ENCODE measurements around the gene TGDS.
"Not testable (repeated sequence)": the region's sequence is repeated elsewhere in the genome, so short reads cannot be mapped to it uniquely, and the experiment has no call there.

The TGDS gene, protein sequence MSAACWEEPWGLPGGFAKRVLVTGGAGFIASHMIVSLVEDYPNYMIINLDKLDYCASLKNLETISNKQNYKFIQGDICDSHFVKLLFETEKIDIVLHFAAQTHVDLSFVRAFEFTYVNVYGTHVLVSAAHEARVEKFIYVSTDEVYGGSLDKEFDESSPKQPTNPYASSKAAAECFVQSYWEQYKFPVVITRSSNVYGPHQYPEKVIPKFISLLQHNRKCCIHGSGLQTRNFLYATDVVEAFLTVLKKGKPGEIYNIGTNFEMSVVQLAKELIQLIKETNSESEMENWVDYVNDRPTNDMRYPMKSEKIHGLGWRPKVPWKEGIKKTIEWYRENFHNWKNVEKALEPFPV

GRCh38 chr13:94595950-94596574 is at the start of gene TGDS:
Gene TGDS, minus strand, starts transcription at chr13:94596152. Its CDS starts 16 bp downstream, at chr13:94596136.
- DNase-seq (ENCODE audit: low read depth), result peak; percentile 68

- peak; percentile 60 for DNase-seq (ENCODE audit: low read depth)
Measured at GRCh38 chr13:94641409-94641941, 45.5 kb upstream of the TGDS start.

- DNase-seq (ENCODE audit: low read depth), result no peak
Measured at GRCh38 chr13:94640721-94641120, 44.8 kb upstream of the TGDS start.

- not testable (repeated sequence) for DNase-seq (ENCODE audit: low read depth)
Measured at GRCh38 chr13:94637677-94638076, 41.7 kb upstream of the TGDS start.

- DNase-seq (ENCODE audit: low read depth), result no peak
Measured at GRCh38 chr13:94636942-94637578, 41.1 kb upstream of the TGDS start.

GRCh38 chr13:94636096-94636495 is 40.1 kb upstream of the TGDS start:
- not testable (repeated sequence) for DNase-seq (ENCODE audit: low read depth)

DNA sequence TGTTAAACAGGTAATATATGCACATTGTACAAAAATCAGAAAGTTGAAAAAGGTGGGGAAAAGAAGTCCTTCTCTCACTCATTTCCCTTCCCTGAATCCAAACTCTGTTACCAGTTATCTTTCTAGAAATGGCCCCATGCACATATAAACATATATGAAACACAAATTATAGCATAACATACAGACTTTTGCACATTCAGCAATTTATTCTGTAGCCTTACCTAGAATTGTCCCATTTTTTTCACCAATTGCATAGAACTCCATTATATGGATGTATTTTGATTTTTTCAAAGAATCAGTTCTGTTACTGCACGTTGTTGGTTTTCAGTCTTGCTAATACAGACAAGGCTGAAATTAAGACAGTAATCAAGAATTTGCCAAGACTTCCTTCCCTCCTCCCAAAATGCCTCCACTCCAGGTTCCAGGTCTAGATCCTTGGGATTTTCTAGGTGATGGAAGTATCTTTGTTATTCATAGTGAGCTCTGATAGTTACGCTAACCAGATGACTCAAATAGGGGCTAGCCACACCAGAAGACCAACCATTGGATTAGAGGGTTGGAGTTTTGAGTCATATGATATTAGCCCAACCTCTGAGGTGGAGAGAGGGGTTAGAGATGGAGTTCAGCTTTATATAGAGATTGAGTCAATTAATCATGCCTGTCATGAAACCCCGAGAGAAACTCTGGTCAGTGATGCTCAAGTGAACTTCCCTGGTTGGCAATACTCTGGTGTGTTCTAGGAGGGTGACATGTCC is 36.5 kb upstream of the TGDS start:
- no peak for DNase-seq (ENCODE audit: low read depth)

DNA sequence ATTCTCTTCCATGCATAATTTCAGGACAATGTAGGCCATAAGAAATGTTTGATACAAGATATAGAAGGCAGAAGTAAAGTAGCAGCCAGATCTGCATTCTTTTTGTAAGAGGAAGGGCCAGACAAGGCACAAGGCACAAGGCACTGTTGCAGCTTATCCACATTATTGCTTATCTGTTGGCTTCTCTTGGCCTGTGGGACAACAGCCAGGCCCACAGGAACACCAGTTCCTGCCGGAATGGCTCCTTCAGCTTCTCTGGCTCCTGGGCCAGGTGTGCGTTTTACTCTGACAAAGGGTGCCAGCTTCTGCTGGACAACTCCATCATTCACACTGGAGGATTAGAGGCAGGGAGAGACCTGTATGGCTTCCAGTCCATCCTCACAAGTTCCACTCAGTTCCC is 34.9 kb upstream of the TGDS start:
- DNase-seq (ENCODE audit: low read depth), result no peak

GRCh38 chr13:94623316-94623715 is 27.4 kb upstream of the TGDS start:
- no peak for DNase-seq (ENCODE audit: low read depth)

- DNase-seq (ENCODE audit: low read depth), result no peak
Measured at GRCh38 chr13:94622344-94622743, 26.4 kb upstream of the TGDS start.

GRCh38 chr13:94620286-94620896 is 24.4 kb upstream of the TGDS start:
- no peak for DNase-seq (ENCODE audit: low read depth)

GRCh38 chr13:94617389-94618000 is 21.5 kb upstream of the TGDS start:
- DNase-seq (ENCODE audit: low read depth), result no peak

- no peak for DNase-seq (ENCODE audit: low read depth)
Measured at GRCh38 chr13:94613051-94613450, 17.1 kb upstream of the TGDS start.

DNA sequence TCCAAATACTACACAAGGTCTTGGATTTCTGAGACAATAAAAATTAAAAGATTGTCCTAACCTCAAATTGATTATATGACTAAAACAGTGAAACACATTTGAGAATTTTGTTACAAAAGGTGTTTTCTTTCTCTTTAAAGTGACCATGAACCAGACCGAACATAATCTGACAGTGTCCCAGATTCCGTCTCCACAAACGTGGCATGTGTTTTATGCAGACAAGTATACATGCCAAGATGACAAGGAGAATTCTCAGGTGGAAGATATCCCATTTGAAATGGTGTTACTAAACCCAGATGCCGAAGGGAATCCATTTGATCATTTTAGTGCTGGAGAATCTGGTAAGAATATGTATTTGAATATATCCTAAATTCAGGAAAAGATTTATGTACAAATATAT is 16.1 kb upstream of the TGDS start:
- DNase-seq (ENCODE audit: low read depth), result no peak

DNA sequence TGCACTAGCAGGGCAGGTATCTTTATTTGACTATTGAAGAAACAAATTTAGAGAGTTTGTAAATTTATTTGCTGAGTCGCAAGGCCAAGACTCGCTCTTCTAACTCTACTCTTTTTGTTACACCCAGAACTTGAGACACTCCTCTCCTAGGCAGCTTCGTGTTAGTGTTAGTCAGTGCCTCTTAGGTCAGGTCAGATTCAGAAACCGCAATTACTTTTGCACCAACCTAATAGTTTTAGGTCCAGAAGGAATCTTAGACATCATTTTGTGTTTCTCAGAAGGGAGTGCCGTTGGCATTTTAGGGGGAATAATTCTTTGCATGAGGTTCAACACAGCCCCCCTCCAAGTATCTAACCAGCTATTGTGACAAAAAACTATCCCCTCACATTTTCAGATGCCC is 14.5 kb upstream of the TGDS start:
- DNase-seq (ENCODE audit: low read depth), result no peak

- DNase-seq (ENCODE audit: low read depth), result no peak
Measured at GRCh38 chr13:94609196-94609595, 13.2 kb upstream of the TGDS start.

GRCh38 chr13:94608586-94608985 is 12.6 kb upstream of the TGDS start:
- no peak for DNase-seq (ENCODE audit: low read depth)

- no peak for DNase-seq (ENCODE audit: low read depth)
Measured at GRCh38 chr13:94607939-94608338, 12.0 kb upstream of the TGDS start.

DNA sequence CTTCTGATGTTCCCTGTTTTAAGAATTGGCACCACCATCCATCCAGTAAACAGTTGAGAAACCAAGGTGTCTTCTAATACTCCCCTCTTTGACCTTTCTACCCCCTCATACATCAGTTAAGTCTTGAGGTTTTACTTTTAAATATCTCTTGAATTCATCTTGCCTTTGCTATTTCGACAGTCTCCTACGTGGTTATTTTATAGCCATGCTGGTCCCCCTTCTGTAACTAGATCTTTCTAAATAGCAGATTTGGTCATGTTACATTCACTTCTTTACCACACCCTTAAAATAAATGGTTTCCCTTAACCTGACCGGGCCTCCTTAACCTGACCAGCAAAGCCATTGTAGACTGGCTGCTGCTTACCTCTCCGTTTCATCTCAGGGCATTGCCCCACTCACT is 11.1 kb upstream of the TGDS start:
- DNase-seq (ENCODE audit: low read depth), result no peak

DNA sequence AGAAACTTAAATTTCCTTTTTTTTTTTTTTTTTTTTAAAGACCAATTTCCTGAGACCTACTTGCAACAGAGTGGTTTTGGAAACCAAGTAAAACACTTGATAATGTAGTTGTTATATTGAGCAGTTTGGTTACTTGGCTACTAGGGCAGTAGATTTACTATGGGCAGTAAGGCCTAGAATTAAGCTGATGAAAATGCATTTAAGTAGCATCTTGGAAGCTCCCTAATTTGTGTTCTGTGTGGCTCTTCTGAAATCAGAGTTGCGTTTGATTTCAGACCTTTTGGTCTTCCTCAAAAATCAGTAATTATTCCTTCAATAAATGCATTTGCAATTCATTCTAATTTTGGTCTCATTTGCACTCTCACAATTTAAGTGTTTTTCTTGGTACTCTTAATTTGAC is 6.5 kb upstream of the TGDS start:
- no peak for DNase-seq (ENCODE audit: low read depth)

Data from GM04503 (cell line).